Mesenteric fat pad (tissue), 1 donor: ENCODE results near the gene MTF2. TPM values are rescaled to one million over a fixed set of nuclear protein-coding genes. Genes with fewer than 3 reads are reported as not detected.
"Not testable (repeated sequence)": the region's sequence is repeated elsewhere in the genome, so short reads cannot be mapped to it uniquely, and the experiment has no call there.

Source experiments
- DNase-seq: peaks from one replicate; pipeline ENCODE4 v3.0.0-alpha.2; 2020; ENCODE audit warnings: low spot score
- long read RNA-seq: library from polyadenylated mRNA; unstranded; transcript quantifications from one replicate; pipeline ENCODE4 v2.0.0, GENCODE V29; 2020
- total RNA-seq: library from RNA; stranded (reverse); fragmentation: NEBNext Ultra II Directional; extraction: Animal tissue kit (Norgen Biotek cat#: 25700); gene quantifications from one replicate; pipeline ENCODE4 v1.2.1, GENCODE V29; 2021
- donor health status: DM: yes; HTN: yes; CAD: no.

The MTF2 gene
- 15.8 TPM for total RNA-seq
- long read RNA-seq, full-length matches to known transcripts, result 2 of 34 reads
- long read RNA-seq, partial matches to known transcripts, result 23 of 34 reads
- long read RNA-seq, other reads (novel, unspliced or antisense), result 9 of 34 reads

- DNase-seq, result peak; percentile 98
Observed at GRCh38 chr1:93078986-93079654, at the start of gene MTF2. MTF2 (plus strand) TSS chr1:93079283; CDS start chr1:93079527, 244 bp downstream.

GRCh38 chr1:93029317-93029716, 49.8 kb upstream of the MTF2 start:
- no peak for DNase-seq

- not testable (repeated sequence) for DNase-seq
Observed at GRCh38 chr1:93030191-93030590, 48.9 kb upstream of the MTF2 start.

GRCh38 chr1:93031711-93032110, 47.4 kb upstream of the MTF2 start:
- DNase-seq, result no peak

- DNase-seq, result no peak
Observed at GRCh38 chr1:93033029-93033428, 46.1 kb upstream of the MTF2 start.

GRCh38 chr1:93033785-93034184, 45.3 kb upstream of the MTF2 start:
- no peak for DNase-seq

- no peak for DNase-seq
Observed at GRCh38 chr1:93034397-93034796, 44.7 kb upstream of the MTF2 start.

- no peak for DNase-seq
Observed at GRCh38 chr1:93036672-93037071, 42.4 kb upstream of the MTF2 start.

- DNase-seq, result no peak
Observed at GRCh38 chr1:93042187-93043056, 36.7 kb upstream of the MTF2 start.

GRCh38 chr1:93043057-93043557, 36.0 kb upstream of the MTF2 start:
- no peak for DNase-seq

GRCh38 chr1:93047618-93048017, 31.5 kb upstream of the MTF2 start:
- DNase-seq, result no peak

GRCh38 chr1:93051961-93052360, 27.1 kb upstream of the MTF2 start:
- DNase-seq, result no peak

GRCh38 chr1:93056214-93056613, 22.9 kb upstream of the MTF2 start:
- no peak for DNase-seq

- no peak for DNase-seq
Observed at GRCh38 chr1:93056649-93057048, 22.4 kb upstream of the MTF2 start.

- DNase-seq, result no peak
Observed at GRCh38 chr1:93061895-93062792, 16.9 kb upstream of the MTF2 start.

GRCh38 chr1:93076268-93076667, 2.8 kb upstream of the MTF2 start:
- DNase-seq, result no peak

- DNase-seq, result no peak
Observed at GRCh38 chr1:93078203-93078602, 880 bp upstream of the MTF2 start.

- DNase-seq, result no peak
Observed at GRCh38 chr1:93078638-93078985, 471 bp upstream of the MTF2 start.

- DNase-seq, result no peak
Observed at GRCh38 chr1:93079685-93080141, 630 bp downstream of the MTF2 start.

GRCh38 chr1:93080179-93080823, 1.2 kb downstream of the MTF2 start:
- no peak for DNase-seq

GRCh38 chr1:93081716-93082115, 2.6 kb downstream of the MTF2 start:
- no peak for DNase-seq
